ENCODE measurements around the gene FTO. TPM values are rescaled to one million over a fixed set of nuclear protein-coding genes. Genes with fewer than 3 reads are reported as not detected.

The FTO gene
- total and polyA plus RNA-seq, 2 donors from 2014 or later = 22.3 to 116 TPM

- H3K36me3 ChIP-seq (ENCODE audit: control insufficient read depth in 2 of 3, insufficient read depth in 3 of 3, low read length in 3 of 3) = no peaks in the 10 kb centered on the region
- no peak overlapping the region for H3K27ac ChIP-seq (ENCODE audit: low read depth in 2 of 2, low read length in 2 of 2)
- intact Hi-C loops (cut with DNase I) = no loop called here
- DNase-seq (no peak), FAIRE-seq (no peak)
- no peak overlapping the region for H3K4me3 ChIP-seq (ENCODE audit: low read length in 3 of 3)
- no peaks in the 10 kb centered on the region for H3K4me1 ChIP-seq (ENCODE audit: control insufficient read depth in 2 of 3, insufficient read depth in 2 of 3, low read depth in 1 of 3, low read length in 3 of 3)
- no peak for TF ChIP-seq CTCF (IDR thresholded peaks at IDR 0.05; ENCODE audit: borderline replicate concordance, extremely low read depth, insufficient read depth)
- H3K9ac ChIP-seq (ENCODE audit: low read length in 3 of 3) = no peak overlapping the region
- no peaks in the 10 kb centered on the region for H3K27me3 ChIP-seq (ENCODE audit: control insufficient read depth, insufficient read depth, low read length)
- peaks cover 0 to 16% (median 6%) of the 10 kb centered on the region in 3 donors for H3K9me3 ChIP-seq (ENCODE audit: control insufficient read depth in 2 of 3, insufficient read depth in 1 of 3, low read length in 3 of 3)
These were observed 322.5 kb downstream of the FTO start for GRCh38 chr16:54026456-54026855.

GRCh38 chr16:54027062-54027461 is 323.1 kb downstream of the FTO start:
- FAIRE-seq = no peak
- no peak for DNase-seq
- no peak overlapping the region for H3K27ac ChIP-seq (ENCODE audit: low read depth in 2 of 2, low read length in 2 of 2)
- H3K36me3 ChIP-seq (ENCODE audit: control insufficient read depth in 2 of 3, insufficient read depth in 3 of 3, low read length in 3 of 3) = no peaks in the 10 kb centered on the region
- H3K4me1 ChIP-seq (ENCODE audit: control insufficient read depth in 2 of 3, insufficient read depth in 2 of 3, low read depth in 1 of 3, low read length in 3 of 3) = no peaks in the 10 kb centered on the region
- H3K27me3 ChIP-seq (ENCODE audit: control insufficient read depth, insufficient read depth, low read length) = no peaks in the 10 kb centered on the region
- no peak overlapping the region for H3K9ac ChIP-seq (ENCODE audit: low read length in 3 of 3)
- TF ChIP-seq CTCF (IDR thresholded peaks at IDR 0.05; ENCODE audit: borderline replicate concordance, extremely low read depth, insufficient read depth) = no peak
- no peak overlapping the region for H3K4me3 ChIP-seq (ENCODE audit: low read length in 3 of 3)
- intact Hi-C loops (cut with DNase I) = no loop called here
- peaks cover 0 to 18% (median 6%) of the 10 kb centered on the region in 3 donors for H3K9me3 ChIP-seq (ENCODE audit: control insufficient read depth in 2 of 3, insufficient read depth in 1 of 3, low read length in 3 of 3)

- Histone ChIP-seq H3K36me3 (ENCODE audit: control insufficient read depth in 2 of 3, insufficient read depth in 3 of 3, low read length in 3 of 3) (no peaks in the 10 kb centered on the region), H3K9ac (ENCODE audit: low read length in 3 of 3) (no peak overlapping the region), H3K4me3 (ENCODE audit: low read length in 3 of 3) (no peak overlapping the region), H3K27ac (ENCODE audit: low read depth in 2 of 2, low read length in 2 of 2) (no peak overlapping the region), H3K4me1 (ENCODE audit: control insufficient read depth in 2 of 3, insufficient read depth in 2 of 3, low read depth in 1 of 3, low read length in 3 of 3) (no peaks in the 10 kb centered on the region), H3K27me3 (ENCODE audit: control insufficient read depth, insufficient read depth, low read length) (no peaks in the 10 kb centered on the region), H3K9me3 (ENCODE audit: control insufficient read depth in 2 of 3, insufficient read depth in 1 of 3, low read length in 3 of 3) (peaks cover 0 to 18% (median 6%) of the 10 kb centered on the region in 3 donors)
- intact Hi-C loops (cut with DNase I) = no loop called here
- no peak for DNase-seq
- no peak for FAIRE-seq
- TF ChIP-seq CTCF (IDR thresholded peaks at IDR 0.05; ENCODE audit: borderline replicate concordance, extremely low read depth, insufficient read depth) = no peak
These were observed 323.6 kb downstream of the FTO start for GRCh38 chr16:54027558-54027957.

- FAIRE-seq (no peak), DNase-seq (no peak)
- TF ChIP-seq CTCF (IDR thresholded peaks at IDR 0.05; ENCODE audit: borderline replicate concordance, extremely low read depth, insufficient read depth) = no peak
- intact Hi-C loops (cut with DNase I) = no loop called here
- no peak overlapping the region for H3K27ac ChIP-seq (ENCODE audit: low read depth in 2 of 2, low read length in 2 of 2)
- H3K9ac ChIP-seq (ENCODE audit: low read length in 3 of 3) = no peak overlapping the region
- H3K9me3 ChIP-seq (ENCODE audit: control insufficient read depth in 2 of 3, insufficient read depth in 1 of 3, low read length in 3 of 3) = peaks cover 0 to 18% (median 6%) of the 10 kb centered on the region in 3 donors
- H3K27me3 ChIP-seq (ENCODE audit: control insufficient read depth, insufficient read depth, low read length) = no peaks in the 10 kb centered on the region
- no peaks in the 10 kb centered on the region for H3K36me3 ChIP-seq (ENCODE audit: control insufficient read depth in 2 of 3, insufficient read depth in 3 of 3, low read length in 3 of 3)
- no peak overlapping the region for H3K4me3 ChIP-seq (ENCODE audit: low read length in 3 of 3)
- no peaks in the 10 kb centered on the region for H3K4me1 ChIP-seq (ENCODE audit: control insufficient read depth in 2 of 3, insufficient read depth in 2 of 3, low read depth in 1 of 3, low read length in 3 of 3)
These were observed 324.0 kb downstream of the FTO start for GRCh38 chr16:54027995-54028394.

Data from kidney (tissue), 14 donors.